ENCODE measurements around the gene RAB31.
"Not testable (repeated sequence)": the region's sequence is repeated elsewhere in the genome, so short reads cannot be mapped to it uniquely, and the experiment has no call there.

The RAB31 gene

DNA sequence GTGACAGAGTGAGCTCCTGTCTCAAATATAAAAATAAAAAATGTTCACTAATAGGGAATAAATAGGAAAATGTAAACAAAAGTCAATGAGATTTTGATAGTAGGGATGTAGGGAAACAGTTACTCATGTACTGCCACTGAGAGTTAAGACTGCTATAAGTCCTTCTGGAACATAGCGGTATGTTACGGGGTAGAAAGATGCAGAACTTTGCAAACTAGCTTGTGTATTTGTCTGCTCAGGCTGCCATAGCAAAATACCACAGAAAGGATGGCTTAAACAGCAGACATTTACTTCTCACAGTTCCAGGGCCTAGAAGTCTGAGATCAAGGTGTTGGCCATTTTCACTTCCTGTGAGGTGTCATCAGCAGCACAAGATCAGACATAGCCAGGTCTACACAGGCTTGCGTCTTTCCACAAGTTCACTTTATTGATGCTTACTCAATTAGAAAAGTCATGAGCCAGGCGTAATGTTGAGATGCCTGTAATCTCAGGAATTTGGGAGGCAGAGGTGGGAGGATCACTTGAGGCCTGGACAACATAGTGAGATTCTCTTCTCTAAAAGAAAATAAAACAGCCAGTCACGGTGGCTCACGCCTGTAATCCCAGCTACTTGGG lies 186.5 kb downstream of the RAB31 start:
- no peak for DNase-seq

GRCh38 chr18:9897129-9897528 lies 189.0 kb downstream of the RAB31 start:
- no peak for DNase-seq

- DNase-seq = not testable (repeated sequence)
Measured at GRCh38 chr18:9897787-9898291, 189.7 kb downstream of the RAB31 start.

- DNase-seq = no peak
Measured at GRCh38 chr18:9898792-9899549, 190.9 kb downstream of the RAB31 start.

GRCh38 chr18:9899550-9899930 lies 191.4 kb downstream of the RAB31 start:
- DNase-seq = not testable (repeated sequence)

DNA sequence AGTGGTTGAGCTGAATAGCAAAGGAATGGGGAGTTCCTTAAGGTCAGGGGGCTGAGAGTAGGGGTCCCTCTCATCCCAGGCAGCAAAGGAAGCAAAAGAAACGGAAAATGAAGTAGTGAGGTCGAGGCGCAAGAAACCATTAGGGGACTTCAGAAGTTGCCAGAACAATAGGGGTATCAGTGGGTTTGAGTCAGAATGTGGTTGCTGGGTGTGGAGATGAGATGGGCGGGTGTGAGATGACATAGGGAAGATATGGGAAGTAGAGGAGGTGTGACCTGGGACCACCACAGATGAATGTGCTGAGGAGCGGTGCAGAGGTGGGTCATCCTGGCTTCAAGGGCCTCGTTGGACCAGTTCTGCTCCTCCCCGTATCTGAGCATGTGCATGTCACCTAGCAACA lies 192.6 kb downstream of the RAB31 start:
- no peak for DNase-seq

DNA sequence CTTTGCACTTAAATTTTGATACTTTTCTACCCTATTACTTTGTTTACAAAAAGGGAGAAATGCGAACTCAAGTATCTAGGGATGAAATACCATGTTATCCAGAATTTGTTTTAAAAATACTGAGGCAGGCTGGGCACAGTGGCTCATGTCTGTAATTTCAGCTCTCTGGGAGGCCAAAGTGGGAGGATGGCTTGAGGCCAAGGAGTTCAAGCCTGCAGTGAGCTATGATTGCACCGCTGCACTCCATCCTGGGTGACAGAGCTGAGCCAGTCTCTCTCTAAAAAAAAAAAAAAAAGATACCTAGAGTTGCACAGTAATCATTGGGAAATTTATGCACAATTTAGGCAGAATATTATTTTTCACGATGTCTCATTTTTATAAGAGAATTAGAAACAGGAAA lies 193.3 kb downstream of the RAB31 start:
- DNase-seq = no peak

GRCh38 chr18:9902264-9902663 lies 194.2 kb downstream of the RAB31 start:
- not testable (repeated sequence) for DNase-seq

DNA sequence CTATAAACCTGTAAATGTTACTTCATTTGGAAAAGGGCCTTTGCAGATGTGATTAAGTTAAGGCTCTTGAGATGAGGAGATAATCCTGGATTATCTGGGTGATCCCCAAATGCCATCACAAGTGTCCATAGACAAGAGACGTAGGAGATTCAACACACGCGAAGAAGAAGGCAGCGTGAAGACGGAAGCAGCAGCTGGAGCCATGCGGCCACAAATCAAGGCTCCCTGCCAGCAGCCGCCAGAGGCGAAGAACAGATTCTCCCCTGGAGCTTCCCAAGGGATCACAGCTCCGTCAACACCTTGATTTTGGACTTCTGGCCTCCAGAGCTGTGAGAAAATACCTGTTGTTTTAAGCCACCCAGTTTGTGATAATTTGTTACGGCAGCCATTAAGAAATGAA lies 194.7 kb downstream of the RAB31 start:
- no peak for DNase-seq

DNA sequence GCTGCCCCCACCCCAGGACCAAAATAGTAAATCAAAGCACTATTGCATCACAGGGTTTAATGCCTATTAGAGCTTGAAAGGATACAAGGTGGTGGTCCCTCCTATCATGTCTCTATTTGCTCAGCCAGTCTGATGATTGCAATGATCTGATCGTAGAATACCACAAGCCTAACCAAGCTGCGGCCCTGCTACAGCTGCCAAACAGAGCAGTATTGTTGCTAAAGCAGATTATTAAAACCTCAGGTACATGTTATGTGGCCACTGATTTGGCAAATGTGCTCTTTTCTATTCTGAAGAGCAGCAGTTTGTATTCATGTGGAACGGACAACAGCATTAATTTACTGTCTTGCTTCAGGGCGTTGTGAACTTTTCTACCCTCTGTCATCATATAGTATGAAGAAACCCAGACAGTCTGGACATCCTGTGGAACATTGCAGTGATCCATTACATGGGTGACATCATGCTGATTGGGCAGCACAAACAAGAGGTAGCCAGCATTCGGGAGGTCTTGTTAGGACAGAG lies 197.4 kb downstream of the RAB31 start:
- no peak for DNase-seq

GRCh38 chr18:9906481-9906880 lies 198.4 kb downstream of the RAB31 start:
- DNase-seq = no peak

DNA sequence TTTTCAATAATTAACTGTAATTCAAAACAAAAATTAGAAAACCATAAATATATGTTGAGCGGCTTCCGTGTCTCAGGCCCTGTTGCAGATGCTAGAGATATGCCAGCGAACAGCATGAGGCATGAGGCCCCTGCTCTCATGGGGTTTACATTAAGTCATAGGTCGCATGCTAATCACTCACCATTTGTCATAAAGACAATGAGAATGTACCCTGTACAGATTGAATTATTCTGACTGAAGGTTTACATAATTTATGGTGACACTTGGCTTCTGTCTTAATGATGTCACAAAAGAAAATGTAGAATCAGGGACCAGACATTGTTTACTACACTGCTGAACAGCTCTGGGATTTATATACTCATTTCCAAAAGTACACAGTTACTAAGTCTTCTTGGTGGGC lies 199.8 kb downstream of the RAB31 start:
- no peak for DNase-seq

DNA sequence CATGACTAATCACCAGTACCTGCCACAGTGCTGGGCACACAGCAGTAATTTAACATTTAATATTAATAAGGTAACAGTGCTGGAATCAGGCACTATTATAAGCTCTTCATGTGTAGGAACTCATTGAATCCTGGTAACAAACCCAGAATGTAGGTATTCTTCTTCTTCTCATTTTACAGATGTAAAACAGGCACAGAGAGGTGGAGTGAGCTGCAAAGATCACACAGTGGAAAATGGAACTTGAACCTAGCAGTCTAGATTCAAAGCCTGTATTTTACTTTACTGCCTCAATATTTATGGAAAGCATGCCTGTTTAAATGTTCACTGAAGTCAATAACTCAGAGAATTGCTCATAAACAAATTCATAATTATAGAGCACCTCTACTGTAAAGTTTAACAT lies 202.0 kb downstream of the RAB31 start:
- DNase-seq = no peak

GRCh38 chr18:9910661-9911060 lies 202.6 kb downstream of the RAB31 start:
- no peak for DNase-seq

- DNase-seq = no peak
Measured at GRCh38 chr18:9911226-9911625, 203.1 kb downstream of the RAB31 start.

Measured in cortex of kidney (tissue), 1 donor.